WTC11 (cell line): Measurements from ENCODE around the gene RFPL1.
"Not testable (repeated sequence)": the region's sequence is repeated elsewhere in the genome, so short reads cannot be mapped to it uniquely, and the experiment has no call there.

Experiments used
- ATF1 ChIP-seq: sonication (generic); formaldehyde crosslinking; IDR thresholded peaks from 2 replicates; pipeline ENCODE4 v1.8.1; 2023; ENCODE audit warnings: mild to moderate bottlenecking, moderate library complexity, missing genetic modification reagents
- EMX1 ChIP-seq: fragments of 250-450 bp; sonication (Bioruptor Pico); IDR thresholded peaks from 2 replicates; pipeline ENCODE4 v1.8.0; 2021; ENCODE audit warnings: mild to moderate bottlenecking
- FOXK1 ChIP-seq: sonication (generic); formaldehyde crosslinking; IDR thresholded peaks from 2 replicates; pipeline ENCODE4 v1.8.0; 2022; ENCODE audit warnings: mild to moderate bottlenecking, moderate library complexity, missing genetic modification reagents
- TF ChIP-seq, protein P1 (sequence below): fragments of 200-600 bp; IDR thresholded peaks from 2 replicates; pipeline ENCODE4 v1.8.0; 2022; ENCODE audit warnings: antibody characterized with exemption

GRCh38 chr22:29414951-29415591 lies 23.3 kb upstream of the RFPL1 start:
- TF ChIP-seq, protein P1, sequence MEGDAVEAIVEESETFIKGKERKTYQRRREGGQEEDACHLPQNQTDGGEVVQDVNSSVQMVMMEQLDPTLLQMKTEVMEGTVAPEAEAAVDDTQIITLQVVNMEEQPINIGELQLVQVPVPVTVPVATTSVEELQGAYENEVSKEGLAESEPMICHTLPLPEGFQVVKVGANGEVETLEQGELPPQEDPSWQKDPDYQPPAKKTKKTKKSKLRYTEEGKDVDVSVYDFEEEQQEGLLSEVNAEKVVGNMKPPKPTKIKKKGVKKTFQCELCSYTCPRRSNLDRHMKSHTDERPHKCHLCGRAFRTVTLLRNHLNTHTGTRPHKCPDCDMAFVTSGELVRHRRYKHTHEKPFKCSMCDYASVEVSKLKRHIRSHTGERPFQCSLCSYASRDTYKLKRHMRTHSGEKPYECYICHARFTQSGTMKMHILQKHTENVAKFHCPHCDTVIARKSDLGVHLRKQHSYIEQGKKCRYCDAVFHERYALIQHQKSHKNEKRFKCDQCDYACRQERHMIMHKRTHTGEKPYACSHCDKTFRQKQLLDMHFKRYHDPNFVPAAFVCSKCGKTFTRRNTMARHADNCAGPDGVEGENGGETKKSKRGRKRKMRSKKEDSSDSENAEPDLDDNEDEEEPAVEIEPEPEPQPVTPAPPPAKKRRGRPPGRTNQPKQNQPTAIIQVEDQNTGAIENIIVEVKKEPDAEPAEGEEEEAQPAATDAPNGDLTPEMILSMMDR = not testable (repeated sequence)
- not testable (repeated sequence) for TF ChIP-seq EMX1, ATF1, FOXK1 (CRISPR knock-in tag)
